Upper lobe of left lung (tissue), 6 donors: ENCODE data around the gene SH3TC2. TPM values are rescaled to one million over a fixed set of nuclear protein-coding genes. Genes with fewer than 3 reads are reported as not detected.

Experiments
- ATAC-seq, 2 donors: fragments of 200-7000 bp; cut with Tn5 transposase; one replicate each; pipeline ENCODE4 v1.9.1; 2022; ENCODE audit warnings: mild to moderate bottlenecking in 2 of 2, moderate library complexity in 2 of 2; ENCODE audit not compliant: low FRiP score in 2 of 2
- DNase-seq, 2 donors: peaks; one replicate each; pipeline ENCODE4 v3.0.0-alpha.2; 2019 to 2020
- H3K27ac ChIP-seq, 4 donors: fragments of 200-600 bp; sonication (generic); one replicate each; pipeline ENCODE4 v1.5.1; 2016 to 2019
- H3K27me3 ChIP-seq, 4 donors: fragments of 200-600 bp; sonication (generic); one replicate each; pipeline ENCODE4 v1.5.1; 2017 to 2019
- H3K36me3 ChIP-seq, 4 donors: fragments of 200-600 bp; sonication (generic); one replicate each; pipeline ENCODE4 v1.5.1; 2016 to 2019
- H3K4me1 ChIP-seq, 4 donors: fragments of 200-600 bp; sonication (generic); one replicate each; pipeline ENCODE4 v1.5.1; 2018 to 2019
- H3K4me3 ChIP-seq, 4 donors: fragments of 200-600 bp; sonication (generic); one replicate each; pipeline ENCODE4 v1.5.1; 2017 to 2019; ENCODE audit warnings: mild to moderate bottlenecking in 2 of 4, moderate library complexity in 1 of 4
- H3K9me3 ChIP-seq, 4 donors: fragments of 200-600 bp; sonication (generic); one replicate each; pipeline ENCODE4 v1.5.1; 2018 to 2019
- EP300 ChIP-seq, 4 donors: sonication (generic); formaldehyde crosslinking; IDR thresholded peaks; one replicate each; pipeline ENCODE4 v1.5.1; 2017; ENCODE audit warnings: antibody characterized with exemption in 4 of 4, control low read depth in 2 of 4
- POLR2A ChIP-seq, 4 donors: fragments of 450-650 bp; IDR thresholded peaks; one replicate each; pipeline ENCODE4 v1.5.1; 2016 to 2017; ENCODE audit warnings: antibody characterized with exemption in 4 of 4, mild to moderate bottlenecking in 2 of 4
- POLR2AphosphoS5 ChIP-seq, 2 donors: sonication (generic); formaldehyde crosslinking; IDR thresholded peaks; one replicate each; pipeline ENCODE4 v1.5.1; 2017; ENCODE audit warnings: antibody characterized with exemption in 2 of 2
- WGBS, 2 donors: methylation state at CpG; one replicate each; pipeline ENCODE4 v1.1.5; 2017 to 2018; 5-methylcytosine and 5-hydroxymethylcytosine counted together
- total RNA-seq, 6 donors: library from RNA; depleted of rRNA in 4 of 6; stranded (reverse); fragments of >200 nt in 4 of 6; gene quantifications; one replicate each; pipeline versions ENCODE4 v1.1.0 to v1.2.1, GENCODE V29; 2016 to 2021
- TF ChIP-seq, protein P1 (sequence below), 6 experiments: fragments of 450-650 bp in 4 of 6; fragments of 200-600 bp in 2 of 6; sonication (generic) in 2 of 6; IDR thresholded peaks; one replicate each; pipeline ENCODE4 v1.5.1; 2016 to 2019; ENCODE audit warnings: antibody characterized with exemption in 6 of 6
- donor health status: DM: no; HTN: no; CAD: no; lungs with moderate emphysema.
- donor health status: DM: no; HTN: yes; CAD: no; lungs with severe emphysema.

SH3TC2 gene
- total RNA-seq, 6 donors from 2014 or later, result under 0.01 to 3.1 (median 1.2) TPM

DNA sequence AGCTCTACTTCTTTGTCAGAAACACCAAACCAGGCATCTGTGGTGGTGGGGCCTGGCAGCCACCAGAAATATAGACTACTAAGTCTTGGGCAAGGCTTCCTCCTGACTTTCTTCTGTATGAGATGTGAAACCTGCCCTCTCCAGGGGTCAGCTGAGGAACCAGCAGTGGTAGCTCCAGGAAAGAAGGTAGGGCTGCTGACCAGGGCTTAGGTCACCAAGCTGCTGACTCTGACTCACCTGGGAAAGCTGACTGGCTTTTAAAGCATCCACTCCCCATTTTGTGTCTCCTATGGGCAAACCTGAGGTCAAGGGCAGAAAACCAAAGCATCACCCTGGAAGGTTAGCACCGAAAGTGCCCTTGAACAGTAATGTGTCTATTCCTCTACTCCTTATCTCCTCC lies 10.4 kb upstream of the SH3TC2 start:
- no peak for DNase-seq
- no peak for ATAC-seq
- WGBS, 2 donors, result 88 to 94% methylated on average over 1 of the region's 1 CpG
- H3K4me1 ChIP-seq, result no peaks in the 10 kb centered on the region
- no peaks in the 10 kb centered on the region for H3K27me3 ChIP-seq
- TF ChIP-seq, protein P1, sequence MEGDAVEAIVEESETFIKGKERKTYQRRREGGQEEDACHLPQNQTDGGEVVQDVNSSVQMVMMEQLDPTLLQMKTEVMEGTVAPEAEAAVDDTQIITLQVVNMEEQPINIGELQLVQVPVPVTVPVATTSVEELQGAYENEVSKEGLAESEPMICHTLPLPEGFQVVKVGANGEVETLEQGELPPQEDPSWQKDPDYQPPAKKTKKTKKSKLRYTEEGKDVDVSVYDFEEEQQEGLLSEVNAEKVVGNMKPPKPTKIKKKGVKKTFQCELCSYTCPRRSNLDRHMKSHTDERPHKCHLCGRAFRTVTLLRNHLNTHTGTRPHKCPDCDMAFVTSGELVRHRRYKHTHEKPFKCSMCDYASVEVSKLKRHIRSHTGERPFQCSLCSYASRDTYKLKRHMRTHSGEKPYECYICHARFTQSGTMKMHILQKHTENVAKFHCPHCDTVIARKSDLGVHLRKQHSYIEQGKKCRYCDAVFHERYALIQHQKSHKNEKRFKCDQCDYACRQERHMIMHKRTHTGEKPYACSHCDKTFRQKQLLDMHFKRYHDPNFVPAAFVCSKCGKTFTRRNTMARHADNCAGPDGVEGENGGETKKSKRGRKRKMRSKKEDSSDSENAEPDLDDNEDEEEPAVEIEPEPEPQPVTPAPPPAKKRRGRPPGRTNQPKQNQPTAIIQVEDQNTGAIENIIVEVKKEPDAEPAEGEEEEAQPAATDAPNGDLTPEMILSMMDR (IDR thresholded peaks at IDR 0.05), result no peak
- TF ChIP-seq EP300 (IDR thresholded peaks at IDR 0.05) (no peak), POLR2A (IDR thresholded peaks at IDR 0.05) (no peak), POLR2AphosphoS5 (IDR thresholded peaks at IDR 0.05) (no peak)
- H3K36me3 ChIP-seq, result no peaks in the 10 kb centered on the region
- no peaks in the 10 kb centered on the region for H3K9me3 ChIP-seq
- H3K4me3 ChIP-seq, result no peak overlapping the region
- no peak overlapping the region for H3K27ac ChIP-seq

DNA sequence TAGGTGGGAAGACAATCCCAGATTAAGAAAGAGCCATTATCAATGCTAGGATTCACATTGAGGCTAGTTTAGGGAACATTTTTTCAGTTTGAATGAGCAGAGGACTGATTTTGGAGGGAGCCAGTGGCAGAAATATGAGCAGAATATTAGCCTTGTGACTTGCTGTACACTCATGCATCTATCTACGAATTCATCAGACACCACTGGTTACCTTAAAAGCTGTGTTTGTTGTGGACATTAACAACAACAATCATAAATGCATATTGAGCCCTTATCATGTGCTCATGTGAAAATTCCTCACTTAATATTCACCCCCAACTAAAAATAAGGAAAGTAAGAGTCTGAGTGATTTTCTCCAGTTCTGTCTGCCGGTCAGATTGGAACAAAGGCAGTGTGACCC lies 9.9 kb upstream of the SH3TC2 start:
- Histone ChIP-seq H3K4me1 (no peaks in the 10 kb centered on the region), H3K27ac (no peak overlapping the region)
- DNase-seq, result no peak

DNA sequence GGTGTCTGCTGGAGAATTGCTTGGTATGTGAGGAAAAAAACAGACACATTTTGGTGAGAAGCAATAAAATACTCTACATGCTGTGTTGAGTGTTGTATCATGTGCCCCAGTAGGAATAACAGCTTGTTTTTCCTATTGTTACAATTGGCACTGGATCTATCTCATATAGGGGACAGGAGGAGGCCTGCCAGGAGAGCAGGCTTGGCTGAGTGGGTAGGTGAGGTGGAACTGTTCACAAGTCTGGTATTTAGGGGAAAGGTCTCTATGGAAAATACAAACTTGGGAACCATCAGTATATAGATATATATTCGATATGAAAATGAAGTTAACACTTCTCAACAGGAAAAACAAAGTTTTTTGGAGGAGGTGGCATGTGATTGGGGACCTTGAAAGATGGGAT lies 9.5 kb upstream of the SH3TC2 start:
- no peaks in the 10 kb centered on the region for H3K4me1 ChIP-seq
- no peak for DNase-seq
- H3K27ac ChIP-seq, result no peak overlapping the region
- TF ChIP-seq POLR2A (IDR thresholded peaks at IDR 0.05), result no peak
- TF ChIP-seq, protein P1 (IDR thresholded peaks at IDR 0.05), result no peak
- no peak for TF ChIP-seq POLR2AphosphoS5 (IDR thresholded peaks at IDR 0.05)
- TF ChIP-seq EP300 (IDR thresholded peaks at IDR 0.05), result no peak
- no peak for ATAC-seq
- no peaks in the 10 kb centered on the region for H3K36me3 ChIP-seq
- WGBS, 2 donors, result 91 to 97% methylated on average over 1 of the region's 1 CpG
- no peaks in the 10 kb centered on the region for H3K9me3 ChIP-seq
- no peaks in the 10 kb centered on the region for H3K27me3 ChIP-seq
- H3K4me3 ChIP-seq, result no peak overlapping the region

More for the DNA sequence above, 9.9 kb upstream of the SH3TC2 start:
- no peaks in the 10 kb centered on the region for H3K9me3 ChIP-seq
- 86 to 94% methylated on average over 2 of the region's 2 CpGs for WGBS, 2 donors
- no peak for ATAC-seq
- no peaks in the 10 kb centered on the region for H3K27me3 ChIP-seq
- no peak for TF ChIP-seq POLR2AphosphoS5 (IDR thresholded peaks at IDR 0.05)
- TF ChIP-seq POLR2A (IDR thresholded peaks at IDR 0.05), result no peak
- TF ChIP-seq, protein P1 (IDR thresholded peaks at IDR 0.05), result no peak
- no peak for TF ChIP-seq EP300 (IDR thresholded peaks at IDR 0.05)
- H3K4me3 ChIP-seq, result no peak overlapping the region
- H3K36me3 ChIP-seq, result no peaks in the 10 kb centered on the region

DNA sequence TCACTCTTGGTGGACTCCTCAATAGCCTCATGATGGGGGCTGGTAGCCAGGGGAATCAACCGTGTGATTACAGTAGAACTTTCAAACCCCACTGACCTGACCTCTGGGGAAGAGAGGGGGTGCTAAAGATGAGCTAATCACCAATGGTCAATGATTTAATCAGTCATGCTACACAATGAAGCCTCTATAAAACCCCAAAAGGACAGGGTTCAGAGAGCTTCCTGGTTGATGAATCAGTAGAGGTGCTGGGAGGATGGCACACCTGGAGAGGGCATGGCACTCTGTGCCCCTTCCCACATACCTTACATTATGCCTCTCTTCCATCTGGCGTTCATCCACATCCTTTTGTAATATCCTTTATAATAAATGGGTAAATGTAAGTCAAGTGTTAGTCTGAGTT lies 8.9 kb upstream of the SH3TC2 start:
- 81 to 86% methylated on average over 2 of the region's 2 CpGs for WGBS, 2 donors
- Histone ChIP-seq H3K4me3 (no peak overlapping the region), H3K27me3 (no peaks in the 10 kb centered on the region), H3K27ac (no peak overlapping the region), H3K36me3 (no peaks in the 10 kb centered on the region), H3K9me3 (no peaks in the 10 kb centered on the region), H3K4me1 (no peaks in the 10 kb centered on the region)
- DNase-seq, result no peak
- TF ChIP-seq POLR2A (IDR thresholded peaks at IDR 0.05), result no peak
- TF ChIP-seq POLR2AphosphoS5 (IDR thresholded peaks at IDR 0.05), result no peak
- no peak for TF ChIP-seq EP300 (IDR thresholded peaks at IDR 0.05)
- TF ChIP-seq, protein P1 (IDR thresholded peaks at IDR 0.05), result no peak
- ATAC-seq, result no peak

DNA sequence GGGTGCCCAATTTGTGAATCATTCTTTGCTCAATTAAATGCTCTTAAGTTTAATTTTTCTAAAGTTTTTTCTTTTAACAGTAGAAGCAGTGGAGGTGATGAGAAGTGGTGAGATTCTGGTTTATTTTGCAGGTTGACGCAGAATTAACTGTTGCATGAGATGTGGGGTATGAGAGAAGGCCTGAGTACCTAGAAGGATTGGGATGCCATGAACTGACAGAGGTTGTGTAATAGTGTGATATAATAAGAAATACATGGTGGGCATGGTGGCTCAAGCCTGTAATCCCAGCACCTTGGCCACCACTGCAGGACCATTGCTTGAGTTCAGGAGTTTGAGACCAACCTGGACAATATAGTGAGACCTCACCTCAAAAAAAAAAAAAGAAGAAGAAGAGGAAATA lies 8.4 kb upstream of the SH3TC2 start:
- Histone ChIP-seq H3K4me1 (no peaks in the 10 kb centered on the region), H3K4me3 (no peak overlapping the region), H3K36me3 (no peaks in the 10 kb centered on the region), H3K27ac (no peak overlapping the region), H3K27me3 (no peaks in the 10 kb centered on the region), H3K9me3 (no peaks in the 10 kb centered on the region)
- ATAC-seq, result no peak
- WGBS, 2 donors, result 0% methylated on average over 1 of the region's 1 CpG; no CpG with 5 or more reads in 1 of the 2 donors
- TF ChIP-seq POLR2A (IDR thresholded peaks at IDR 0.05) (no peak), POLR2AphosphoS5 (IDR thresholded peaks at IDR 0.05) (no peak), EP300 (IDR thresholded peaks at IDR 0.05) (no peak)
- TF ChIP-seq, protein P1 (IDR thresholded peaks at IDR 0.05), result no peak
- DNase-seq, result no peak
